GM21825 (cell line): ENCODE measurements around the gene COX6B2.
"Not testable (repeated sequence)": the region's sequence is repeated elsewhere in the genome, so short reads cannot be mapped to it uniquely, and the experiment has no call there.

ENCODE experiments used
- ATAC-seq: cut with Tn5 transposase; IDR thresholded peaks from one replicate; pipeline ENCODE4 v1.9.1; 2021; ENCODE audit warnings: mild to moderate bottlenecking, moderate library complexity; ENCODE audit not compliant: unreplicated experiment

COX6B2 gene

GRCh38 chr19:55354698-55355212 is at the start of gene COX6B2:
Gene COX6B2, minus strand, starts transcription at chr19:55354719. Its CDS starts 198 bp downstream, at chr19:55354521.
- ATAC-seq: no peak

- ATAC-seq: no peak
Measured at GRCh38 chr19:55402509-55402908, 48.0 kb upstream of the COX6B2 start.

- not testable (repeated sequence) for ATAC-seq
Measured at GRCh38 chr19:55401390-55401789, 46.9 kb upstream of the COX6B2 start.

- no peak for ATAC-seq
Measured at GRCh38 chr19:55400281-55401087, 46.0 kb upstream of the COX6B2 start.

GRCh38 chr19:55398200-55398925 is 43.8 kb upstream of the COX6B2 start:
- no peak for ATAC-seq

- ATAC-seq: no peak
Measured at GRCh38 chr19:55392820-55393761, 38.6 kb upstream of the COX6B2 start.

GRCh38 chr19:55391702-55392615 is 37.4 kb upstream of the COX6B2 start:
- ATAC-seq: no peak

- no peak for ATAC-seq
Measured at GRCh38 chr19:55391191-55391670, 36.7 kb upstream of the COX6B2 start.

- no peak for ATAC-seq
Measured at GRCh38 chr19:55390461-55390880, 36.0 kb upstream of the COX6B2 start.

- no peak for ATAC-seq
Measured at GRCh38 chr19:55389386-55390317, 35.1 kb upstream of the COX6B2 start.

- ATAC-seq: no peak
Measured at GRCh38 chr19:55387736-55388497, 33.4 kb upstream of the COX6B2 start.

GRCh38 chr19:55386493-55386971 is 32.0 kb upstream of the COX6B2 start:
- ATAC-seq: no peak

GRCh38 chr19:55385724-55386492 is 31.4 kb upstream of the COX6B2 start, which contains the start of gene RPL28:
Gene RPL28, plus strand, starts transcription at chr19:55385932. Its CDS starts 426 bp downstream, at chr19:55386358.
- ATAC-seq: peak; percentile 58

GRCh38 chr19:55384920-55385723 is 30.6 kb upstream of the COX6B2 start:
- peak; percentile 47 for ATAC-seq

GRCh38 chr19:55384131-55384919 is 29.8 kb upstream of the COX6B2 start, which contains the start of gene TMEM238:
Gene TMEM238, minus strand, starts transcription at chr19:55384292. Its CDS starts 33 bp downstream, at chr19:55384259.
- no peak for ATAC-seq
